KOPT-K1 (cell line): Measurements from ENCODE around the gene CLIC5.

Experiments used
- H3K27ac ChIP-seq: fragments of 200-600 bp; sonication (generic); 2 replicates; pipeline ENCODE4 v1.5.1; 2016; ENCODE audit warnings: antibody characterized with exemption, mild to moderate bottlenecking, low read depth, low read length; ENCODE audit not compliant: poor library complexity, severe bottlenecking
- H3K36me3 ChIP-seq: fragments of 200-600 bp; sonication (generic); 2 replicates; pipeline ENCODE4 v1.5.1; 2017; ENCODE audit warnings: antibody characterized with exemption, mild to moderate bottlenecking, low read length, moderate library complexity; ENCODE audit not compliant: insufficient read depth
- H3K9me3 ChIP-seq: fragments of 200-600 bp; sonication (generic); 2 replicates; pipeline ENCODE4 v1.5.1; 2017; ENCODE audit warnings: antibody characterized with exemption, low read length, mild to moderate bottlenecking; ENCODE audit not compliant: insufficient read depth, poor library complexity, severe bottlenecking

CLIC5 gene

DNA sequence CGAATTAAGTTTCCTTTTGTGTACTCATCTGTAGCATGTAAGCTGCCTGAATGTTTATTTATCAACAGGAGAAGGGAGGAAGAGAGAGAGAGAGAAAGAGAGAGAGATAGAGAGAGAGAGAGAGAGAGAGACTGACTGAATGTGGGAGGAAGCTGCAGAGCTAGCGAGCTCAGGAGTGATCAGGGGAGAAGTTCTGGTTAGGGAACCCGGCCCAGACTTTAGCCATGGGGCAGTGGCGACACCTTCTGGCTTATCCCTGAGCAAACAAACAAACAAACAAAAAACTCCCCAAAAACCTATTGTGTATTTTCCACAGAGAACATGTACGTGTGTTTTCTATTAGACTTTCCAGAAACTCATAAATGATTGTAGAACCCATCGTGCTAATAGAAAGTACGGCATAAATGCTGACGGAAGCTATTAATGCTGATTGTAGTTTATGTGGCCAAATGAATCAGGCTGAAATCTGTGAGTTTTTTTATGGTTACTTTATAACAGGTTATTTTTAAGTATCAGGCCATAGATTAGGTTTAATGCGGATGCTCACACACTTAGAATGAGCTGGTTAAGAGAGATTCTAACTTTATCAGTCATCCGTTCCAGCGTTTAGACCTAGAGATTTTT is 92.8 kb downstream of the CLIC5 start:
- H3K9me3 ChIP-seq, result no peaks in the 10 kb centered on the region
- no peak overlapping the region for H3K27ac ChIP-seq
- H3K36me3 ChIP-seq, result no peaks in the 10 kb centered on the region

DNA sequence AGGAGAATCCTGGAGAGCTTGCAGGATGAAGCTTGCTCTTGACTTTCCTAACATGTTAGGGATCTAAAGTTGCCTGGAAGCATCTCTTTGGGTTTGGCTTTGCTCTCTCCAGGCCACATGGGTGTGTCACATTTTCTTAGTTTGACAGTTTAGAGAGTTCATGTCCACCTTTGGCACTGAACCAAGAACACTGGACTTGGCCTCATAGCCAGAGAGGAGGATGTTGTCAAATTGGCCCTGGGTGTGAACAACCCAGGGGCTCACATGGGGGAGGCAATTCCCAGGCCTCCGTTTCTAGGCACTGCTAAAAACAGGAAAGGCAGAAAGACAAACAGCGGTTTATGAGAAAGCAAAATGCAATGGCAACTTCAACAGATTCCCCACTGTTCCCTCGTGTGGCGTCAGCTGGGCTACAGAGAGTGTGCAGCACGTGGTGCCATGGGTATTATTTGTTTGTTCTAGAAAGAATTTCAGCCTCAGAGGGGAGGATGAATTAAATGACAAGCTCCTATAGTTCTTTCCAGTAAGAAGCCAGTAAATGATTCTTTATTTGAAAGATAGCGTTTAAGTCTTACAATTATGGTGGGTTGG is 93.9 kb downstream of the CLIC5 start:
- Histone ChIP-seq H3K27ac (no peak overlapping the region), H3K36me3 (no peaks in the 10 kb centered on the region), H3K9me3 (no peaks in the 10 kb centered on the region)

DNA sequence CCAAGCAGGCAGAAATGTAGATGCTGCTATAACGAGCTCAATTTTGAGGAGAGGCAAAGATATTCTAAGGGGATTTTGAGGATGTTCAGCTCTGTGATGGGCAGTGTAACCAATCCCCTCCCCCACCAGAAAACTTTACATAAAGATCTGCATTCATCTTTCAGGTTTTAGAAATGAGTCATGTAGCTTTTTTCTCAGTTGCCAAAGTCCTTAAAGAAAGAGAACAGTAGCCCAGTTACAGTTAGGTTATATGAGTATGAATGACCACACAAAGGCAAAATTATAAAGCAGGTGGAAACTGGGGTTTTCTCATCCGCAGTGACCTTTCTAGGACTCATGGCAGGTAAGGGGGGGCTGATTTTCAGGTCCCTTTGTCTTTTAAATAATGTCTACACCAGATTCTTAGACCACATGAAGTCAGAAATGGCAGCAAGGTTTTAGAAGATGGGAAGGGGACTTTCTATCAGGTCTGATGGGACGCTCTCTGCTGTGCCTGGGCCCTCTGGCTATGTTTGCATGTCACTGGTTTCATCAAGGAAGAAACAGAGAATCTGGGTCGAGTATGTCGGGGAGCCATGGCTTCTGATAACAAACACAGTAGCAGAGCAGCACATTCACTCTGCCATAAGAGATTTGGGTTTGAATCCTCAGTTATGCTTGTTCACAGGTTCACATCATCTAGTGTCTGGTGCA is 94.7 kb downstream of the CLIC5 start:
- Histone ChIP-seq H3K27ac (no peak overlapping the region), H3K9me3 (no peaks in the 10 kb centered on the region), H3K36me3 (no peaks in the 10 kb centered on the region)

DNA sequence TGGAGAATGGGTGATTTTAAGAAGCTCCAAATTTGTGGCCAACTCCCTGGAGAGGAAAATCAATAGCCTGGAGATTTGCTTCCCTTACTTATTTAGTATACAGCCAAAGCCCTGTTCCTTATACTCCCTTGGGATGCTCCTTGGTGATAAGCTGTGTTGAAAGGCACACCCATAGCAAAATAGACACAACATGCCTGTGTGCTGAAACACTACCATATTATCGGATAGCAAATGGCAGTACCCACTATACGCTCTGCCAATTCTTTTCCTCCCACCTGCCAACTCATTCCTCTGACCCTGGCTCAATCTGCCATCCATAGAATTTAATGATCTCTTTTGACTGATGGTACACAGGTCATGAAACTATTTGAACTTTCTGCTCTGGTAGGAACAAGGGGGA is 98.2 kb downstream of the CLIC5 start:
- no peaks in the 10 kb centered on the region for H3K36me3 ChIP-seq
- no peaks in the 10 kb centered on the region for H3K9me3 ChIP-seq
- no peak overlapping the region for H3K27ac ChIP-seq

DNA sequence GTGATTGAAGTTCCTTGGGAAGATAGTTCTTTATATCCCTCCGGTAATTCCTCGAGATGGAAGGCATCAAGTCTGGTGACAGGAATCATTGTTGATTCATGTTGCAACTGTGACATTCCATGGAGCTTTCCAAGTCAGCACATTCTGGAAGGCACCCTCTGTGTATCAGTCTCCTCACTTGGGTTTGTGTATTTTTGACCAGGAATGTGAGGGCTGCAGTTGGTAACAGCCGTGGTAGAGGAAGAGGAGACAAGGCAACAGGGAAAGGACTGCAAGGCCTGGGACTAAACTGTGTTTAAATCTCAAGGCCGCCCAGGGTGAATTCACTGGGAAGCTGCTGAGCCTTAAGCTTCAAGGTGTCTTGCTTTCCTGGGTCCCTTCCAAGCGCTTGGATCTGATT is 99.0 kb downstream of the CLIC5 start:
- Histone ChIP-seq H3K27ac (no peak overlapping the region), H3K36me3 (no peaks in the 10 kb centered on the region)

DNA sequence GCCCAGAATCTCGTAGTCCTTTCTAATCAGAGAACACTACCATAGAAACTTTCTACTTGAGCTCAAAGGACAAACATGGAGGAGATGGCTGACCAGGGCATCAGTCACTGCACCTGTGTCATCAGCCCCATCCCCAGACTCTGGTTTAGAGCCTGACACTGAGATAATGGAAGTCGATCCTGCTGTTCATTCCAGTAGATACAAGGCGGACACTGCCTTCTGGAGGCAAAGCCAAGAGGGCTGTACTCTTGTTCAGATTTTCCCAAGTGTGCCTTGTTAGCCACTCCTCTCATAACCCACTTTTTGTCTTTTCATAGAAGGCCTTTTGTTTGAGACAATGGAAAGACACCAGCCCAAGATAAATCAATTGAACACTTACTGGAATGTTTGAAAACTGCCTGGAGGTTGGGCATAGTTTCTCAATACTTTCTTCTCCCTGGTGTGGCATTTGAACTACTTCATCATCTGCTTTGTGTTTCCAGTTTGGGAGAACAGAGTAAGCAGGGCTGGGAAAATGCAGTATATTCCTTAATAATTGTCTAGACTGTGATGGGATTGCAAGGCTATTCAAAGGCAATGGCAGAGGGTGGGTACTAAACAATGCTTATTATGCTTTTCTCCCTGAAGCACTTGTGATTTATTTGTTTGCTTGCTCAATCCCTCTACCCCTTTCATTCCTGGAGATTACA is 99.7 kb downstream of the CLIC5 start:
- Histone ChIP-seq H3K36me3 (no peaks in the 10 kb centered on the region), H3K27ac (no peak overlapping the region), H3K9me3 (no peaks in the 10 kb centered on the region)

More for the DNA sequence above, 99.0 kb downstream of the CLIC5 start:
- no peaks in the 10 kb centered on the region for H3K9me3 ChIP-seq

DNA sequence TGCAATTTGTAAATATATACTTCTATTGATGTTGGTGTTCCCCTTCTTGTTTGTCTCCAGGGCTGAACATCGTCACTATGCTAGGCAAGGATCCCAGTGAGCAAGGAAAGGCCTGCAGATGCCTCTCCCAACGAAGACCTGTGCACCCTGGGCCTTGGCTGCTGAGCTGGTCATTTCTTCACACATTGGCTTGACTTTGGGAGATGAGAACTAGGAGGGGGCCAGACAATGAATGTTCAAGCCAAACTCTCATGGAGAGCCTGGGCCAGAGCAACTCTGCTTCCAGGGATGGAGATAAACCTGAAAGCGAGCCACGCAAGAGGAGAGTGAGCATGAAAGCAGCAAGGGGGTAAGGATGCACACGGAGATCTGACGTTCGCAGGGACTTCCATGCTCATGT is 104.0 kb downstream of the CLIC5 start:
- Histone ChIP-seq H3K27ac (no peak overlapping the region), H3K9me3 (no peaks in the 10 kb centered on the region), H3K36me3 (no peaks in the 10 kb centered on the region)

DNA sequence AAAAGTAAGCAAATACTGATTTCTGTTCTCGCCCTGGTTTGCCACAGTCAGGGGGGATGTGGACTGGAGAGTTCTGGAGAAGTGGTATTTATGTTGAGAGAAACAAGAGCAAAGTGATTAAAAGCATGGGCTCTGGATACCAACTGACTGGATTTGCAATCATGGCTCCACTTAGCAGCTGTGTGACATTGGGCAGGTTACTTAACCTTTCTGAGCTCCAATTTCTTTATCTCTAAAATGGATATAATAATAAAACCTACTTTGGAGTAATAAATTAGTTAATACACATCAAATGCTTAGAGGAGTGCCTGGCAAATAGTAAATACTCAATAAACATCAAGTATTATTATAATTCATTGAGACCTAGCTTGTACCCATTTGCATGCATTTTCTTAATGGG is 111.7 kb downstream of the CLIC5 start:
- H3K9me3 ChIP-seq, result no peaks in the 10 kb centered on the region
- no peak overlapping the region for H3K27ac ChIP-seq
- no peaks in the 10 kb centered on the region for H3K36me3 ChIP-seq

DNA sequence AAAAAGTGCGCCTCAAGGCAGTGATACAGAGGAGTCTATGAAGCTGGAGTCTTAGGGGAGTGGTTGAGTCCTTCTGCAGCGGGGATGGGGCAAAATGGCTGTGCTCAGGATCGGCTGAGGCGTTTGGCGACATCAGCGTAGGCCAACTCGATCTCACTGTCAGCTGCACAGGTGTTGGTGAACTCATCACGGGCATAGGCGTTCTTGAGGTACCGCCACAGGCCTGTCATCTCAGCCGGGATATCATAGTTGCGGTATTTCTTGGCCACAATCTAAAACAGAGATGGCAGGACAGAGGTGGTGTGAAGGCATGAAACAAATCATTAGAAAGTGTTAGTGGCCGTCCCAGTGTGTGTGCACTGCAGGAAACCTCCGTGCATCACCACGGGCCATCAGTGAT is 112.7 kb downstream of the CLIC5 start:
- H3K36me3 ChIP-seq, result no peaks in the 10 kb centered on the region

DNA sequence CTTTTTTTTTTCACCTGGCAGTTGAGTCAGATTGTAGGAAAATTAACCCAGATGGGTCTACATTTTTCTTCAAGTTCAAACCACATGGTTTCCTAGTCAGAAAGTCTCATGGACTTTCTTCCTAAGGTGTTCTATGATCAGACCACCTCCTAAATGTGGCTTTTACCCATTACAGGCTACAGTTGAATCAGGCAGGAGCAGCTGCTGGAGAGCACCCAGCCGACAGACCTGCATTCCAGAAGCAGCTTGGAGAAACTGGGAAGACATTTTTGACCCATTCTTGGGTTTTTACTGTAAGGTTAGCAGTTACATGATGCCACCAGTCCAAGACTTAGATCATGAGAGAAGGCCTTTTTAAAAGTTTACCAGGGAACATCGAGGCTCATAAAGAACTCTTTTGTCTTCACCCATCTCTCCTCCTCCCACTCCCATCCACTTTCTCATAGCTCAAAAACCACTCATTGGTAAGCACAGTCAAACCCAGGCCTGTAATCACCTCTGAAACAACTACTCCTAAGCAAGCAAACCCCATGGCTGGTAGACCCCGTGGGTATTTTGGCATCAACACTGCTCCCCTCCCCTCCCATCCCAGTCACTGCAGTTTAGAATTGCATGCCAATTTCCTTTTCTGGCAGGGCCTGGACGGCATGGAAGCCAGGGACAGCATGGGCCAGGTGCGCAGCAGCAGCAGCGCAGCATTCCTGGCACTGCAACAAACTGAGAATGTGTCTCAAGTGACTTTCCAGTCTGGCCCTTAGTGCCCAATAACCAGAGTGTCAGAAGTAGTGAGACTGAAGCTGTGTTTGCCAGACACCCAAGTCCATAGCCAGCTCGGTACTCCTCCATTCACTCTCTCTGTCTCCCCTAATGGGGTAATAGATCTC is 113.7 kb downstream of the CLIC5 start:
- Histone ChIP-seq H3K36me3 (no peaks in the 10 kb centered on the region), H3K9me3 (no peaks in the 10 kb centered on the region), H3K27ac (no peak overlapping the region)

More for the DNA sequence above, 112.7 kb downstream of the CLIC5 start:
- Histone ChIP-seq H3K9me3 (no peaks in the 10 kb centered on the region), H3K27ac (no peak overlapping the region)

DNA sequence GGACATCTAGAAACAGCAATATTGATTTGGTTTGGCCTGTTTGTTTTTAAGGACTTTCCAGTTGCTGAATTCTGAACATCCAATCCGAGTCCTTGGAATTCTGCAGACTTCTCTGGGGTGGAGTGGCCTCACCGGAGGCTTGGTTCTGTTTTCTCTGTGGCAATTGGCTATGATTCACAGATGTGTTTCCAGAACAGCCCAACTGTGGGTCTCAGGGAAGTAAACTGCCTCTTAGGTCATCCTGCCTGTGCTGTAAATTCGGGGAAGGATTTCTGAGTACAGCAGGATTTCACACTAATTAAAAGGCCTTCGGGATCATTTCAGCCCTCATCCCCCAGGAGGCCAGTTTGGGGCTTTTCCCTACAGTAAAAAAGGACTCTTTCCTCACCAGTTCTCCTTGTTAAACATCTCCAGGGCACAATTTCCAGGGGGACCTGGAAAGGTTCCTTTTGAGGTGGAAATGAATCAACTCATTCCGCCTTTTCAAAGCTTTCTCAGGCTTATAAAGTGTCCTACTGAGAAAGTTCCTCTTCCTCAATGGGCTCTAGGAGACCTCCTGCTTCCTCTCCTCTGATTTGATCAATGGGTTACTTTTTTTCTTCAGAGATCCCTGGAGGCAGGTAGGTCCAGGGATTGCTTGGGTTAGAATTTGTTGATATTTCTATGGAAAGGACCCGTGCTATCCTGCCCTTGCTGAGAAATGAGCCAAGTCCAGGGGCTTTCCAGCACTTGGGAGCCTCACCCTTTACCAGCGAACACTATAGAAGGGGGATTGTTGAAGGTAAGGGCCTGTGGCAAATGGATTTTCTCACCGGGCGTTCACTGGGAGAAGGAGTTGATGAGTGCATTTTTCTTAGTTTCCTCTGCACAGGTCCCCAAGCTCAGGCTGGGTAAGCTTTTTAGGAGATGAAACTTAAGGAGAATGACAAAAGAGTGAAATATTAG is 114.6 kb downstream of the CLIC5 start:
- Histone ChIP-seq H3K9me3 (no peaks in the 10 kb centered on the region), H3K27ac (no peak overlapping the region), H3K36me3 (no peaks in the 10 kb centered on the region)

DNA sequence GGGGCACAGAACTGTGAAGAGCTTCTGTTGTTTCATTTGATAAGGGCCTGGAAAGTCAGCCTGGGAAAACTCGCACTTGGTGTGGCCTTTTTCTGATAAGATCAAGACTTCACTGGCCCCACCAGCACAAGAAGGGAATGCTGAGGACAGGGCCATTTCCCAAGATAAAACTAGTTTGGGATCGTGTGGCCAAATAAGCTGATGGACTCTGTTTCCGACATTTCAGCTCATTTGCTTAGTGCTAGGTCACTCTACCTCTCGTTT is 116.0 kb downstream of the CLIC5 start:
- Histone ChIP-seq H3K9me3 (no peaks in the 10 kb centered on the region), H3K36me3 (no peaks in the 10 kb centered on the region), H3K27ac (no peak overlapping the region)

DNA sequence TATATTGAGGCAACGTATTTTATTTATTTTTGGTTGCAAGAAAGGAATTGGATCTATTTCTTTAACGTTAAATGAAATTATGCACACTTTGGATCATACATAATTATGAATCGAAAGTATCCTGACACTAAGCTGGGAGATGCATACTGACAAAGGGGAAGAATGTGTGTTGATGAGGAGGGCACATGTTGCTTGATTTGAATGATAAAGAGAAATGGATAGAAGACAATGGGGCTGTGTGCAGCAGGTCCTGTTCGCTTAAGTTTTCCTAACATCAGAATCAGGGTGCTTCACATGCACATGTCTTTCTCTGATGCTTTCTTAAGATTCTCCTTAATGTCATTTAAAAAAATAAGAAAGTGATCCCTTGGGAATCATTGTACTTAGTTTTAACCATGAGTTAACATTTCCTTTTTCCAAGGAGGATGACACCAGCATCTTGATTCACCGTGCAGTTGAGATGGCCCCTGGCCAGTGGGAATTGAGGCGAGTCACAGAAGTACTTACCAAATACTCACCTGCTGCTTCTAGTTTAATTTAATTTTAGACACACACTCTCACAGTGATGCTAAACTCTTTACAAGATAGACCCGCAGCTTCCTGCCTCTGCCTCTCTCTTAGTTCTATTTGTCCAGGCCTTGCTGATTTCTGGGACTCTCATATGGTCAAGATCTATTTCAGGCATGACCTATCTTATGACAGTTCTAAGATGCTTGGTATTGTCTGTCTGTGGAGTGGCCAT is 116.5 kb downstream of the CLIC5 start:
- Histone ChIP-seq H3K27ac (no peak overlapping the region), H3K36me3 (no peaks in the 10 kb centered on the region), H3K9me3 (no peaks in the 10 kb centered on the region)
